Panc1 (cell line): ENCODE measurements around the gene EMD. TPM values are rescaled to one million over a fixed set of nuclear protein-coding genes. Genes with fewer than 3 reads are reported as not detected.

Experiments
- ATAC-seq: fragments of 200-7000 bp; cut with Tn5 transposase; 2 replicates; pipeline ENCODE4 v1.9.1; 2020; ENCODE audit warnings: mild to moderate bottlenecking, moderate library complexity
- BruUV-seq: library from RNA; stranded (reverse); fragments of 400-500 nt; replicated peaks from 2 replicates; lab custom pipeline; 2021; lab: Mats Ljungman, UMichigan
- CTCF ChIA-PET: fragments of 300-600 bp; sonication (Branson Sonifier 250); formaldehyde crosslinking; loops from one replicate; lab custom pipeline; 2022; ENCODE audit warnings: antibody characterized with exemption; lab: Charles Lee
- POLR2A ChIA-PET: fragments of 300-600 bp; sonication (Branson Sonifier 250); formaldehyde crosslinking; loops from one replicate; lab custom pipeline; 2022; ENCODE audit warnings: antibody characterized with exemption; lab: Charles Lee
- DNase-seq: peaks from one replicate; pipeline ENCODE4 v3.0.0-alpha.2; 2010; ENCODE audit warnings: low read depth, low spot score
- H3K27ac ChIP-seq: 2 replicates; pipeline ENCODE4 v1.5.1; 2011; ENCODE audit warnings: mild to moderate bottlenecking, low read length, inconsistent platforms
- H3K27me3 ChIP-seq: fragments of 200-500 bp; sonication (Bioruptor generic); 2 replicates; pipeline ENCODE4 v1.6.0; 2014; ENCODE audit warnings: low read length, inconsistent platforms; ENCODE audit not compliant: control insufficient read depth, insufficient read depth
- H3K36me3 ChIP-seq: fragments of 200-500 bp; sonication (Bioruptor generic); 2 replicates; pipeline ENCODE4 v1.5.1; 2014; ENCODE audit warnings: inconsistent platforms, mild to moderate bottlenecking, low read length, moderate library complexity; ENCODE audit not compliant: control insufficient read depth, insufficient read depth
- H3K4me1 ChIP-seq: 2 replicates; pipeline ENCODE4 v1.5.1; 2011; ENCODE audit warnings: inconsistent platforms, mild to moderate bottlenecking, low read length, moderate library complexity; ENCODE audit not compliant: control insufficient read depth, insufficient read depth
- H3K4me3 ChIP-seq, 2 experiments: 2 replicates each; pipeline ENCODE4 v1.5.1; 2011 to 2012; ENCODE audit warnings: low read depth in 2 of 2, low read length in 2 of 2, mild to moderate bottlenecking in 2 of 2, inconsistent platforms in 1 of 2, moderate library complexity in 1 of 2
- H3K9me3 ChIP-seq: fragments of 200-500 bp; sonication (Bioruptor generic); 2 replicates; pipeline ENCODE4 v1.5.1; 2014; ENCODE audit warnings: low read depth, mild to moderate bottlenecking, inconsistent platforms, low read length, moderate library complexity; ENCODE audit not compliant: control insufficient read depth, insufficient read depth
- POLR2AphosphoS5 ChIP-seq: IDR thresholded peaks from 2 replicates; pipeline ENCODE4 v1.6.1; 2012; ENCODE audit warnings: mild to moderate bottlenecking, low read depth, low read length, moderate library complexity
- SIN3A ChIP-seq: IDR thresholded peaks from 2 replicates; pipeline ENCODE4 v1.6.1; 2012; ENCODE audit warnings: low read depth, mild to moderate bottlenecking, low read length, moderate library complexity, borderline replicate concordance; ENCODE audit not compliant: insufficient read depth
- TCF7L2 ChIP-seq: IDR thresholded peaks from 2 replicates; pipeline ENCODE4 v1.6.1; 2011; ENCODE audit warnings: mild to moderate bottlenecking, low read depth, low read length, inconsistent platforms
- in situ Hi-C: cut with HindIII; loops from 2 replicates; pipeline ENCODE4 v1.10.0; 2016; ENCODE audit warnings: low sequenced_read_pairs, low pct_unique_long_range_greater_than_20kb
- intact Hi-C: fragments of 100-400 bp; cut with micrococcal nuclease; formaldehyde crosslinking; loops from one replicate; pipeline ENCODE4 v1.10.0; 2022; ENCODE audit not compliant: unreplicated experiment
- total RNA-seq: library from RNA; stranded (reverse); gene quantifications from one replicate; pipeline ENCODE4 v1.2.1, GENCODE V29; 2021; ENCODE audit not compliant: unreplicated experiment
- TF ChIP-seq, protein P1 (sequence below), 2 experiments: IDR thresholded peaks; 2 replicates each; pipeline ENCODE4 v1.6.1; 2011 to 2012; ENCODE audit warnings: low read depth in 2 of 2, control low read depth in 1 of 2, low read length in 1 of 2, mild to moderate bottlenecking in 1 of 2, moderate library complexity in 1 of 2; ENCODE audit not compliant: insufficient read depth in 1 of 2
- TF ChIP-seq, protein P2 (sequence below): fragments of 450-650 bp; IDR thresholded peaks from 2 replicates; pipeline ENCODE4 v1.5.1; 2017; ENCODE audit warnings: mild to moderate bottlenecking

EMD gene
- total RNA-seq, 1 experiment from 2014 or later = 178 TPM

DNA sequence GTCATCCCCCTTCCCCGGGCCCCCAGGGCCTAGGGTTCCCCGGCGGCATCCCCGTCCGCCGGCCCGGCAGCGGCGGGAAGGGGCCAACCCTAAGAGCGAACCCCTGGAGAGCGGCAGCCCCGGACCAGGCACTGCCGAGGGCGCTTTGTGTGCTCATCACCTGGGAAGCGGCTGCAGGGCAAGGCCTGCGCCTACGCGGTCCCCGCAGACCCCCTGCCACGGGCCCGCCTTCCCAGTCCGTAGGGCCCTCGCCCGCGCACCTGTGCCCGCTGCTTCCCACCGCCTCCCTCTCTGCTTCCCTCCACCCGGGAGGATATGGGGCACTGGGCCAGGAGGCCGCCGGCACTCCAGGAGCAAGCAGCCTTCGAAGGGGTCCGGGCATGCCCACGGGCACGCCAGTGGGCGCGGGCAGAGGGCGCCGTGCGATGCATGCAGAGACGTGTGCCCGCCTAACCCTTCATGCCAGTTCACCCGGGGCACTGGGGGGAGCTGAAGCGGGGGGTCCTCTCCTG lies 7.2 kb upstream of the EMD start:
- DNase-seq (no peak), ATAC-seq (peak; percentile 3)
- CTCF ChIA-PET = no interaction called here
- POLR2A ChIA-PET = no interaction called here
- TF ChIP-seq TCF7L2 = no peak
- TF ChIP-seq, protein P1, sequence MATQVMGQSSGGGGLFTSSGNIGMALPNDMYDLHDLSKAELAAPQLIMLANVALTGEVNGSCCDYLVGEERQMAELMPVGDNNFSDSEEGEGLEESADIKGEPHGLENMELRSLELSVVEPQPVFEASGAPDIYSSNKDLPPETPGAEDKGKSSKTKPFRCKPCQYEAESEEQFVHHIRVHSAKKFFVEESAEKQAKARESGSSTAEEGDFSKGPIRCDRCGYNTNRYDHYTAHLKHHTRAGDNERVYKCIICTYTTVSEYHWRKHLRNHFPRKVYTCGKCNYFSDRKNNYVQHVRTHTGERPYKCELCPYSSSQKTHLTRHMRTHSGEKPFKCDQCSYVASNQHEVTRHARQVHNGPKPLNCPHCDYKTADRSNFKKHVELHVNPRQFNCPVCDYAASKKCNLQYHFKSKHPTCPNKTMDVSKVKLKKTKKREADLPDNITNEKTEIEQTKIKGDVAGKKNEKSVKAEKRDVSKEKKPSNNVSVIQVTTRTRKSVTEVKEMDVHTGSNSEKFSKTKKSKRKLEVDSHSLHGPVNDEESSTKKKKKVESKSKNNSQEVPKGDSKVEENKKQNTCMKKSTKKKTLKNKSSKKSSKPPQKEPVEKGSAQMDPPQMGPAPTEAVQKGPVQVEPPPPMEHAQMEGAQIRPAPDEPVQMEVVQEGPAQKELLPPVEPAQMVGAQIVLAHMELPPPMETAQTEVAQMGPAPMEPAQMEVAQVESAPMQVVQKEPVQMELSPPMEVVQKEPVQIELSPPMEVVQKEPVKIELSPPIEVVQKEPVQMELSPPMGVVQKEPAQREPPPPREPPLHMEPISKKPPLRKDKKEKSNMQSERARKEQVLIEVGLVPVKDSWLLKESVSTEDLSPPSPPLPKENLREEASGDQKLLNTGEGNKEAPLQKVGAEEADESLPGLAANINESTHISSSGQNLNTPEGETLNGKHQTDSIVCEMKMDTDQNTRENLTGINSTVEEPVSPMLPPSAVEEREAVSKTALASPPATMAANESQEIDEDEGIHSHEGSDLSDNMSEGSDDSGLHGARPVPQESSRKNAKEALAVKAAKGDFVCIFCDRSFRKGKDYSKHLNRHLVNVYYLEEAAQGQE (IDR thresholded peaks at IDR 0.05; ENCODE audit: insufficient read depth in 1 of 2, low read depth in 2 of 2, low read length in 1 of 2) = no peak
- TF ChIP-seq, protein P2, sequence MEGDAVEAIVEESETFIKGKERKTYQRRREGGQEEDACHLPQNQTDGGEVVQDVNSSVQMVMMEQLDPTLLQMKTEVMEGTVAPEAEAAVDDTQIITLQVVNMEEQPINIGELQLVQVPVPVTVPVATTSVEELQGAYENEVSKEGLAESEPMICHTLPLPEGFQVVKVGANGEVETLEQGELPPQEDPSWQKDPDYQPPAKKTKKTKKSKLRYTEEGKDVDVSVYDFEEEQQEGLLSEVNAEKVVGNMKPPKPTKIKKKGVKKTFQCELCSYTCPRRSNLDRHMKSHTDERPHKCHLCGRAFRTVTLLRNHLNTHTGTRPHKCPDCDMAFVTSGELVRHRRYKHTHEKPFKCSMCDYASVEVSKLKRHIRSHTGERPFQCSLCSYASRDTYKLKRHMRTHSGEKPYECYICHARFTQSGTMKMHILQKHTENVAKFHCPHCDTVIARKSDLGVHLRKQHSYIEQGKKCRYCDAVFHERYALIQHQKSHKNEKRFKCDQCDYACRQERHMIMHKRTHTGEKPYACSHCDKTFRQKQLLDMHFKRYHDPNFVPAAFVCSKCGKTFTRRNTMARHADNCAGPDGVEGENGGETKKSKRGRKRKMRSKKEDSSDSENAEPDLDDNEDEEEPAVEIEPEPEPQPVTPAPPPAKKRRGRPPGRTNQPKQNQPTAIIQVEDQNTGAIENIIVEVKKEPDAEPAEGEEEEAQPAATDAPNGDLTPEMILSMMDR = no peak
- TF ChIP-seq POLR2AphosphoS5 = no peak
- TF ChIP-seq SIN3A = no peak
- intact Hi-C loops (no loop called here), in situ Hi-C loops (no loop called here)
- Histone ChIP-seq H3K27me3 (no peaks in the 10 kb centered on the region), H3K36me3 (no peaks in the 10 kb centered on the region), H3K4me1 (peaks cover 41% of the 10 kb centered on the region), H3K9me3 (no peaks in the 10 kb centered on the region), H3K27ac (peak overlapping the region; percentile 68), H3K4me3 (peak overlapping the region; percentile 59 to 81)
- BruUV-seq = no TSS peak

DNA sequence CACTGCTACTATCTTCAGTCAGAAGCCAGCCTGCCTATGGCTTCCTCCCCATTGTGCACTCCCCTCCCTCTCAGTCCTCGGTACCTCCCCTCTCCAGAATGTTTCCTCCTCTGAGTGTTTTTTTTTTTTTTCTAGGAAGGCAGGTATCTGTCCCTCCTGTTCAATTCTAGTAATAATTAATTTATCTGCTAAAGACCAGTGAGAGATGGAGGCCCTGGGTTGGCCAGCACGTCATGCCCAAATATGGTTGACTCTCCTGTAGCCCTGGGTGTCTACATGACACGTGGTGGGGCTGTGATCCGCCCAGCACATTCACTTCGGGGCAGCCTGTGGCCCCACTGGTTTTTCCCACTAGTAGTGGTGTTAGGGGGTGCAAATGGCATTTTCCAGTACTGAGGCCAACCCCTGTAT lies 6.5 kb upstream of the EMD start:
- Histone ChIP-seq H3K4me3 (no peak overlapping the region; a peak in 1 of 4 replicates), H3K36me3 (no peaks in the 10 kb centered on the region), H3K27ac (no peak overlapping the region; the same call in 1 of the 2 replicates), H3K27me3 (no peaks in the 10 kb centered on the region), H3K9me3 (no peaks in the 10 kb centered on the region), H3K4me1 (peaks cover 48% of the 10 kb centered on the region)
- ATAC-seq = no peak
- intact Hi-C loops = no loop called here
- CTCF ChIA-PET = interaction anchor here (0.6 to 1.3 kb wide), 9 partner anchors 11 to 160 kb away, joined by 3 to 12 read pairs (median 3); no protein-coding TSS in a partner anchor
- no TSS peak for BruUV-seq
- POLR2A ChIA-PET = no interaction called here
- in situ Hi-C loops = no loop called here
- TF ChIP-seq, protein P2 = no peak
- TF ChIP-seq TCF7L2 = no peak
- no peak for TF ChIP-seq POLR2AphosphoS5
- TF ChIP-seq, protein P1 (IDR thresholded peaks at IDR 0.05; ENCODE audit: insufficient read depth in 1 of 2, low read depth in 2 of 2, low read length in 1 of 2) = no peak
- TF ChIP-seq SIN3A = no peak
- no peak for DNase-seq
